SH-SY5Y (cell line): Measurements from ENCODE around the gene FHDC1.

Source experiments
- GATA2 ChIP-seq: IDR thresholded peaks from 2 replicates; pipeline ENCODE4 v1.6.1; 2011; ENCODE audit warnings: mild to moderate bottlenecking, low read depth, low read length
- GATA3 ChIP-seq: IDR thresholded peaks from 2 replicates; pipeline ENCODE4 v1.6.1; 2011; ENCODE audit warnings: low read depth, mild to moderate bottlenecking, low read length, moderate library complexity

FHDC1 gene

DNA sequence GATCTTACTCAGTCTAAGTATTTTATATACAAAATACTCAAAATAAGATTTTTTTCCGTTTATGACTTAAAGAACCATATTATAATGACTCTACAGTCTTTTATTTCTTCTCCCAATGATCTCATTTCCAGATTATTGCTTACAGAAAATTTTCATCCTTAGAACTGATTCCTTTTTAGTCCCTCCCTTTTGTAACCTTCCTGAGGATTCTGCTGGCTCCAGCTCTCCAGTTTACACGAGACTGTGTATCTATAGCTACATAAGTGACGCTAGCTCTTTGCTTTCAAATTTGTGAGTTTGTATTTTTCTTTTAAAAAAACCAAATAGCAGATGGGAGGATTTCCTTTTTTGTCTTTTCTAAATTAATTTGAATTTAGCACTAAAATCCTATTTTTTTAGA lies 24.0 kb downstream of the FHDC1 start:
- TF ChIP-seq GATA2 (no peak), GATA3 (no peak)

DNA sequence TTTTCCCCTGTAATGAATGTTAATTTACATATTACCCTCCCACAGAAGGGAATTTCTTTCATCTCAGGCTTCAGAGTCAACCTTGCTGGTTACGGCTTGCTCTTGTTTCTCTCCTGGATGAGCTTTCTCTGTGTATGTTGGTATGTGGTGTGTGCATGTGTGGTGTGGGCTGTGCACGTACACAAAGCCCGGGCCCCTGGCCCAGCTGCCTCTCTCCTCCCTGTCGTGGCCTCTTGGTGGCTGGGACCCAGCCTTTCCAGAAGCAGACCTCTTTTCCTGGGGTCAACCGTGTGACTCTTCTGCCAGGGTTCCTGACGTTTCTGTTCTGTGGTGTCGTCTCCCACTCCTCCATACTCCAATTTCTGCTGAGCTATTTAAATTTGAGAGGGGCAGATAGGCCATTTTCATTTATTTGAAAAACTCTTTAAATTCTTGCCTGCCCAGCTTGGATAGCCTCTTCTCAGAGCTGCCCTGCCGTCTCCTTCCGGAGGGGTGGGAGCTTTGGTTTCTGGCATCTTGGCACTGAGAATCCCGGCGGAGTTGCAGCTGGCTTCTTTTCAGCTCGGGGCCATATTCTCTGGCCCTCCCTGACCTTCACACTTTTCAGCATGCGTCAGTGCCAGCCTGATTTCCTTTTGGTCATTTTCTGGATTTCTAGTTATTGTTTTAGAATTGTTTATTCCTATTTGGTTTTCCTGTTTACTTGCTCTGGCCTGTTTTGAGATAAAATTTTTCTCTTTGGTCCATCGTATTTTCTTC lies 25.1 kb downstream of the FHDC1 start:
- no peak for TF ChIP-seq GATA3
- TF ChIP-seq GATA2: no peak

DNA sequence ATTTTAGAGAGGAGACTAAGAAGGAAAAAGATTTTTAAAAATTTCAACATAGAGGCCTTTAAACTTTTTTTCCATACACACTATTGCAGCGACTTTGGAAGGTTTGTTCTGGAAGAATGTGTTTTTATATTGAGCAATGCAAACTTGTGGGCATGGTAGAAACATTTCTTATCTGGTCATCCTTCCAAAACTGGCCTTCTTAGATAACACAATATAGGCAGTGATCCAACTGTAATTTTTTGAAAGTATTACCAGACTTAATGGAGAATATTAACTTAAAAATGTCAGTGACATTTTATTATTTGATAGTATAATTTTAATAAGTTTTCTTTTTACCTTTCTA lies 25.6 kb downstream of the FHDC1 start:
- no peak for TF ChIP-seq GATA3
- no peak for TF ChIP-seq GATA2

DNA sequence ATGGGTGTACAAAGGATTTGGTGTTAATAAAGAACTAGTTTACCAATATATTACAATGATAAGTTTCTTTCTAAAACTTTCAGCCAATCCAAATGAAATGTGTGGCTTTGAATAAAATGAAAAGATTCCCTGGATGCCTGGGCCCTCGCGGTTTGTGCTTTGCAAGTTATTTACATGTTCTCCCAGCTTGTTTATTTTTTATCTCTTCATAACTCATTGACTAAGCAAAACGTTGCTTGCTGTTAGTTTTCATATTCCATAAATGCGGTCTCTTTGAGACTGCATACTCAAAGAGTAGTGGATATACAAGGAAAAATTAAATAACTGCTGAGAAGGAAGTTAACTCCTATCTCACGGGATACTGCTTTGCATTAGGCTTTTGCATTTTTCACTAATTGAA lies 26.0 kb downstream of the FHDC1 start:
- no peak for TF ChIP-seq GATA2
- TF ChIP-seq GATA3: no peak

DNA sequence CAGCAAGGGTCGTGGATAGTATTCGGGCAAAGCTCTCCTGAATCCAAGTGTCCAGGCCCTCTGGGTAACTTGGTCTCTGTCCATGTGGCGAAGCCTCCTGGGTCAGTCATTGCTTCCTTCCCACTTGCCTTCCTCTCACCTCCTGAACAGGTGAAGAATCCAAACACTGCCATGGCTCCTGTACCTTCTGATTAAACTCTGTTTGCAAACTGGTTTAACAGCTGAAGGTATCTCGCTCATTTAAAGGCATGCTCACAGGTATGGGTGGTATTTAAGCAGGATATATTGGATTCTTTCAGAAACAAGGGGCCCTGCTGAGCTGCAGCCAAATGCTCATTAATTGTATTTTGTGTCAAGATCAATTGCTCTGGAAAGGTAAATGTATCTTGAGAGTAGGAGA lies 28.2 kb downstream of the FHDC1 start:
- TF ChIP-seq GATA2: no peak
- no peak for TF ChIP-seq GATA3

DNA sequence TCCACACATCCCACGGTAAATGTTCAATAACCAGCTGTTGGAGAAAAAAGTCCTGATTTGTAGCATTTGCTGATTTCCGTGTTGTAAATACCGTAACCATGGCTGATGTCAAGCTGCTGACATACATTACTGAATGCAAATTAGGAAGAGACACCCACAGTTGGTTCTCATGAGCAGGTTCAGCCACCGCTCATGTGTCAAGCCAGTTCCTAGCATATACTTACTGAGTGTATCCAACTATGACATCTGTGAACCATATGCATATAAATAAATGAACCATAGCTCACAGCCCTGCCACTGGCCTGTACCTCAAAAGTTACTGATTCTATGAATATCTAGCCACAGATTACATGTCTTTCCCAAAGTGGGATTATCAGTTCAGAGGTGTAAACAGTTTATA lies 29.5 kb downstream of the FHDC1 start:
- TF ChIP-seq GATA3 (no peak), GATA2 (no peak)

DNA sequence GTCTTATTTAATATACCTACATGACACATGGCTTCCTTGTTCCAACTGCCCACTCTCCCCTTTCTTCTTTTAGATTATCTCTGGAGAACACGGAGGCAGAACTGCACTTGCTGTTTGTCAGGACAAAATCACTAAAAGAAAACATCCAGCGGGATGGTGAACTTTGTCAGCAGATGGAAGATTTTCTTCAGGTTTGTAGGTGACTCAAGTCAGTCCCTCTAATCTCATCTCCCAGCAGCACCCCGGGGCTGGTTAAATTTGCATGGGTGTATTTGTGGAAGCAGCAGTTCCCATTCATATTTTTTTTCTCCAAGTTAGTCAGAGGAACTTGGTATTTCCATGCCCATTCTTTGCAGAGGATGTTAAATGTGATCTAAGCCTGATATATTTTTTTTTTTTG lies 31.8 kb downstream of the FHDC1 start:
- TF ChIP-seq GATA2 (no peak), GATA3 (no peak)

DNA sequence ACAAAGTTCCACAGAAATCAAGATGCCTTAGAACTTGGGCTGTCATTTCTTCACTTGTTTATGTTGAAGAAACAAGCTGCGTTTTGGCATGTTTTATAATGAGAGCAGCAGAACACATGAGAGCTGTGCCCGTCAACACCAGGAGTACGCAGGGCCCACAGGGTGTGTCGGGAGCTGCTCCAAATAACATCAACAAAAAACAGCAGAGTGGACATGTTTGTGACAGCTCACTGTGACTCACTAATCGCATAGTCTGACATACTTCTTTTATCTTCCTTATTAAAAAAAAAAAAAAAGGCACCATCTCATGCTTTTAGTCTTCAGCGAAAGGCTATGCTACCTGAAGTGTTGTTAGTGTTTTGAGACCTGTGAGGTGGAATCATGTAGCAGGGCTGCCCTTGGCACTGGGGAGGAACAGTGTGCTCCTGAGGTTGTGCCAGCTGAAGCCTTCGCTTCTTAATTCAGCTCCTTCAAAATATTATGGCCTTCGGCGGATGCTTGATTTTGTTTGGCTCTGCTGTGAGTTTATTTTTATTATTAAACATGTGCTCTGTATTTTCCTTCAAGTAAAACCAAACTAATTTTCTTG lies 32.8 kb downstream of the FHDC1 start:
- TF ChIP-seq GATA2 (no peak), GATA3 (no peak)

DNA sequence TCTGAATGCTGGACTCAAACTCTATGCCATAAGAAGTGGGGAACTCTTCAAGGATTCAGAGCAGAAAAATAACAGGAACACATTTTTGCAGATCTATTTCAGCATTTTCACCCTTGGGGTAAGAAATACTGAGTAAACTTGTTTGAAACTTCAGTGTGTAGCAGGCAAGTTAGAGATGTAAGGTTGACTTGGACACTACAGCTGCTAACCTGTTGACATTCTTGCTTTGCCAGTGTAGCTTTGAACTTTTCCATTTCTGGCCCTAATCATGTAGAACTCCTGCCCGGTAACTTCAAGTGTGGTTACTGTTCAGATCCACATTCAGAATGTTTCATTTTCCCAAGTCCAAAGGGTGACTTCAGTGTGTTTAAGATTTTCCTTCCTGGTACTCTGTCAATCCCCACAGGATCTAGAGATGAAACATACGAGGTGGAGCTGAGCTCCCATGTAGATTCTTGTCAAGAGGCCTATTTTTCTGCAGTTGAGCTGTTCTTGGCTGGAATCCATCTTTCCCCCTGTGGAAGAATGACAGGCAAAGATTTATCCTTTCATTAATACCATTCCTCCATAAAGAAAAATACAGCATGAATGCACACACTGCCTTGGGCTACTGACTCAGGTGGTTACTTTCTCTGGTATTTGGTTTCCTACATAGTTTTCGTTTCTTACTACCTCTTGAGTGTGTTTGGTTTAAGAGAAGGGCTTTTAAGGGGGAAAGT lies 34.1 kb downstream of the FHDC1 start:
- no peak for TF ChIP-seq GATA3
- TF ChIP-seq GATA2: no peak

DNA sequence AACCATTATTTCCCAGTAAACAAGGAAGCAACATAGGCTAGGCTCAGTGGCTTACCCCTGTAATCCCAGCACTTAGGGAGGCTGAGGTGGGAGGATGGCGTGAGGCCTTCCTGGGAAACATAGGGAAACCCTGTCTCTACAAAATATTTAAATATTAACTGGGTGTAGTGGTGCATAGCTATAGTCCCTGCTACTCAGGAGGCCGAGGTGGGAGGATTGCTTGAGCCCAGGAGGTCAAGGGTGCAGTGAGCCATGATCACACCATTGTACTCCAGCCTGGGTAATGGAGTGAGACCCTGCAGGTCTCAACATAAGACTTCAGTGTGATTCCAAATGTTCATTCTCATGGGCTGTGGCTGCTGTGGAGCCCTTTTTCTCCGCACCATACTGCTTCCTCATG lies 34.9 kb downstream of the FHDC1 start:
- no peak for TF ChIP-seq GATA3
- TF ChIP-seq GATA2: no peak

DNA sequence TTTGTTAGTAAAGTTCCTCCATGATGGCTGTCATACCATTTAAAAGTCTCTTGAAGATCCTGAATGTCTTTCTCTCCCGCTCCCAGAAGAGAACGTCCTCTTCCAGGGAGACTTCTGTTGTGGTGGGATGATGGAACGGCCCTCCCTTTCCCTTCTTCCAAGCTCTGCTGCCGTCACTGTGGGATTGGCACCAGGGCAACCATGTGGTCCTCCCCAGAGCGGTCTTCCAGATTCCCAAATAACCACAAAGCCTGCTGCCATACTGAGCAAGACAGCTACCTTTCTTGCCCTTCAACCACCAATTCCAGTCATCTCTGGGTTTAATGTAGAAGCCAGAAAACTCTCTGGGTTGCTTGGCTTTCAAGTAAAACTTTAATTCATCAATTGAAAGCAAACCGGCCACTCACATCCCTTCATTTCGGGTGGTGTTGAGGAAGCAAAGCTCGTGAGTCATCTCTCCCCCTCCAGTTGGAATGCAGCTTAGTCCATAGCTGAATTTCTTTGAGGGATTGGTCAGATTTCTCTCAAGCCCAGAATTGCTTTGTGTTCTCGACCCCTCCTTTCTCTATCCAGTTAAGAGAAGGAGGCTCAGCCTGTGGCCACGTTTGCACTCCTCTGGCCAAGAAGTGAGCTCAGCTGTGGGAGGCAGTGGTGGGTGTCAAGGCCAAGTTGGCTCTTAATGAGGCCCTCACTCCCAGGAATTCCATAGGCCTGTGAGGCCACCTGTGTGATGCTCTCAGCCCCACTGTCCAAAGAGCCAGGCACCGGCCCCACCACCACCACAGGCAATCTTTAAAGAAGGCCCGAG lies 36.9 kb downstream of the FHDC1 start:
- TF ChIP-seq GATA3 (no peak), GATA2 (no peak)

DNA sequence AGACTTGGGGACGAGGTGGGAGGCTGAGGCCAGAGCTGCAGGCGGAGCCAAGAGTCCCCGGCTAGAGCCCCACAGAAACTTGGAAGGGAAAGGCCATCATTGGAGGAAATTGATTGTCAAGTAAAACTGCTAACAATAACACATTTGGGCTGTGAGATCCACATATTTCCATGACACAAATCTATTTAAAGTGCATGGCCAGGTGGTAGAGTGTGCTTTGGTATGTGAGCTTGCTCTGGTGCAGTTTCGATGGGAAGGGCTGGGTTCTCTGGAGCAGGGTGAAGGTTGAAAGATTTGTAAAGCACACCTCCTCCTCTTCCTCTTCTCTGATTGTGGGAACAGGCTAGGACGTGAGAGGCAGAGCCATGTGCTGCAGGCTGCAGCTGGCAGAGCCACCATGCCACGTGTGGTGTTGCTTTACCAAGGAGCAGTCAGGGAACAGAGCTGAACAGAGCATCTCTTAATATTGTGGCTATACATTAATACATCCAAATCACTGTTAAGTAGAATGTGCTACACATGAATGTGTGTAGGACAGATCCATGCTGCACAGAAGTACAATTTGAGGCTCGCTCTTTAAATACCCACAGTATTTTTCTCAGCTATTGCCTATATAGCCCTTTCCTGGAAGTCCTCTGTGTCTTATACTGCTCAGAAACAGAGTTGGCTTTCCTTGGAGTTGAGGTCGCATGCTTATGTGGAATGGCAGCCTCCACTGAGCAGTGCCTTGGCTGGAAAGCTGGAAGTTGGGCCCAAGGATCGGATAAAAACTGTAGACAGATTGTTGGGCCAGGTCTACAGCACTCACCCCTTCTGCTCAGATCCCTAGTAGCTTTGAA lies 37.7 kb downstream of the FHDC1 start:
- TF ChIP-seq GATA2: no peak
- TF ChIP-seq GATA3: no peak

DNA sequence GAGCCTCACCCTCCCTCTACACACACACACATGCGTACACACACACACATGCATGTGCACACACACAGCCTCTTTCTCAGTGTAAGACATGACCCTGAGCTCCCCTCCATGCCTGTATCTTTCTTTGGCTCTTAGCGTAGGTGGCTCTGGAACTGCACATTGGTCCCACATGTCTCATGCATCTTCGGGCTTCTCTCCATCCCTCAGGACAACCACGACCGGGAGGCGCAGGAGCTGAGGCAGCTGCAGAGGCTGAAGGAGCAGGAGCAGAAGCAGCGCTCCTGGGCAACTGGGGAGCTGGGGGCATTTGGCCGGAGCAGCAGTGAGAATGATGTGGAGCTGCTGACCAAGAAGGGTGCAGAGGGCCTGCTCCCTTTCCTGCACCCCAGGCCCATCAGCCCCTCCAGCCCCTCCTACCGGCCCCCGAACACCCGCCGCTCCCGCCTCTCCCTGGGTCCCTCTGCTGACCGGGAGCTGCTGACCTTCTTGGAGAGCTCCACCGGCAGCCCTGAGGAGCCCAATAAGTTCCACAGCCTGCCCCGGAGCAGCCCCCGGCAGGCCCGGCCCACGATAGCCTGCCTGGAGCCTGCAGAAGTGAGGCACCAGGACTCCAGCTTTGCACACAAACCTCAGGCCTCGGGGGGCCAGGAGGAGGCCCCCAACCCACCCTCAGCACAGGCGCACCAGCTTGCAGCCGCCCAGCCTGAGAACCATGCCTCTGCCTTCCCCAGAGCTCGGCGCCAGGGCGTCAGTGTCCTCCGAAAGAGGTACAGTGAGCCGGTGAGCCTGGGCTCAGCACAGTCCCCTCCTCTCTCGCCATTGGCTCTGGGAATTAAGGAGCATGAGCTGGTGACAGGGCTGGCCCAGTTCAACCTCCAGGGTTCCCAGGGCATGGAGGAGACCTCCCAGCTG lies 38.6 kb downstream of the FHDC1 start:
- TF ChIP-seq GATA3: no peak
- no peak for TF ChIP-seq GATA2
